GM18867 (cell line): Measurements from ENCODE around the gene GLDC.
A peak's percentile ranks its signal among the peaks of the same experiment; 100 is the strongest.
"Not testable (repeated sequence)": the region's sequence is repeated elsewhere in the genome, so short reads cannot be mapped to it uniquely, and the experiment has no call there.

ENCODE experiments used
- ATAC-seq: cut with Tn5 transposase; IDR thresholded peaks from one replicate; pipeline ENCODE4 v1.9.1; 2021; ENCODE audit warnings: mild to moderate bottlenecking, moderate library complexity; ENCODE audit not compliant: unreplicated experiment

The GLDC gene

GRCh38 chr9:6575324-6576034 is 70.0 kb downstream of the GLDC start:
- peak; percentile 95 for ATAC-seq

DNA sequence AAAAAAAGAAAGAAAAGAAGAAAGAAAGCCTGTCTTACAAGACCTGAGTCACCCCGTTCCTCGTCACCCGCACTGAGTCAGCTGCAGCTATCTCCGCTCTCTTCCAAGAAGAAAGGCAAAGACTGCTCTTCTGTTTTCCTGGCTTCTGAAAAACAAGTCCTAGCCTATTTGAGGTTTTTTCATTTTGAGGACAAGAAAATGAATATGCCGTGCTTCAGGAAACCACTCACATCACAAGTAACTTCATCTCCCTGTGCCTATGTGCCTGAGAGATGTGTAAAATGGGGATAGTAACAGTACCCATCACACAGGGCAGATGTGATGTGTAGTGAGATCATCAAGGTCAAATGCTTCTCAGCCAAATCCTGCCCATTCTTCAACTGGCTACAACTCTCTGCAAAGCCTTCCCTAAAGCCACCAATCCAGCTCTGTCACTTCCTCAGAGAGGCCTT is 78.4 kb downstream of the GLDC start:
- ATAC-seq = no peak

DNA sequence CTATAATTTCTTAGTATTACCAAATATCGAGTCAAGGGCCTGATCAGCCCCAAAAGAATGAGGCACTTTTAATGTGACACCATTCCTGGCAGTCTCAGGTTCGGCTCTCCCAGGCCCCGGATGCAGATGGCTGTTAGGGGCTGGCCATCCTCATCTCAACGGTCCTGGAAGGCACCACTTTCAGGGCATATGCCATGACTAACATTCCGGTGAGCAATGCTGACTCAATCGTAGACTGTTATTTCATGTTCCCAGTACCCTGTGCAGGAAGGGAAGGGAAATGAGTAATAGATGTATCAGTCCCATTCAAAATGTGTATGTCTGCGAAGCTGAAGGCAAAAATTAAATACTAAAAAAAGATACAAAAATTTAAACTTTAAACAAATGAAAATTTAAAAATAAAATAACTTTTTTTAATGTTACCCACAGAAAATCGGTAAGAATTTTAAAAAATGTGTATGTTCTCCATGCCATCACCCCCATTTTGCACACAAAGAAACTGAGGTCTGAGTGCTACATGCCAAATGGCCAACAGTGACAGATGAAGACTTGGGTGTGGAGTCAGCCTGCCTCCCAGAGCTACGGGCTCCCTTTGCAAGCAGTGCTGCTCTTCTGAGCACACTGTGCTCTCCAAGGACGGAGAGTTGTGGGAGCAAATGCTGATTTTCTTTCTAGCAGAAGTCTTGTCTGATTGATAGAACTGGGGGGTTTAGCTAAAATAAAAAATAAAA is 79.0 kb downstream of the GLDC start:
- no peak for ATAC-seq

DNA sequence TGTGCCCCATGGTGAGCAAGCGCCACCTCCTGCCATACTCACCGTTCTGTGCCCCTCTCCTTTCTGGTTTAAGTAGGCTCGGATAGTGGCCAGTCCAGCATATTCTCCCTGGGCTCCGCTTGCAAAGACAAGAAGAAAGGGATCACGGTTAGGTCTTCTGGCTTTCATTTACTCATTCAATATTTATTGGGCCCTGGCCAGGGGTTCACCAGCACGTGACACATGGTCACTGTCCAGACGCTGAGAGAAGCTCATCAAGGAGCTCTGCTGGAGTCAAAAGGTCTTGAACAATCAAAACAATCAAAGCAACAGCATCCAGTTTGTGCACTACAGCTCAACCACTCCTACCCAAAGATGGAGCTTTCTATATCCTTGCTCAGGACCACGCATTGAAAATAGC is 80.2 kb downstream of the GLDC start:
- ATAC-seq = no peak

DNA sequence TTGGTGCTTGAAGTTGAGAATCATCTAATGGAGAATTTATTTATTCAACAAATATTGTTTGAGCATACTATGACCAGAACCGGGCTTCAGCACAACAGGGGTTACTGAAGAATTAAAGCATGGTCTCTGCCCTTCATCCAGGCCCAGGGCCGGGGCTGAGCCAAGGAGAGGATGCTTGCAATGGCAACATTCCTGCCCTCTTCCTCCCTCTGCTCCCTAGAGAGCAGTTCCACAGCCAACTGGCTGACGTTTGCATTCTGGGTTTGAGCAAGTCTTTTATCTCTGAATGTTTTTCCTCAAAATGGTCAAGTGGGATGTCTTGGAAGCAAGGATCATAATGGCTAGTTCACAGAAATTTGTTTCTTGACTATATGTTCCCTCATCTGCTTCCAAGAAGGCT is 80.7 kb downstream of the GLDC start:
- ATAC-seq = no peak

- no peak for ATAC-seq
Observed at GRCh38 chr9:6564360-6564759, 81.2 kb downstream of the GLDC start.

- ATAC-seq = no peak
Observed at GRCh38 chr9:6562871-6563430, 82.6 kb downstream of the GLDC start.

DNA sequence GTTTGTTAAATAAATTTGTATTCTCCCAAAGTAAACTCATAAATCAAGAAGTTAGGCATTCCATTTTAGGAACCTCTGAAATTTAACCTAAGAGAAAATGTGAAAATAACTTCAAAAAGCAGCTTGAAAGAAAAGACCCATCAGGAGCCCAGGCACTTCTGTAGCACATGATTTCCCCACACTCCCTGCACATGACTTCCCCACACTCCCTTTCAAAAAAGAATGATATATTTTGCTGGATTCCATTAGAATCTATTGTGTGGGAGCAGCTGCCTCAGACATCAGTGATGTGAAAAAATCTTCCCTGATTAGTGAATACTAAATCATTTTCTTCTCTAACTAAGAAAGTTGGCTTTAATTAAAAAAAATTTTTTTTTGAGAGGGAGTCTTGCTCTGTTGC is 83.3 kb downstream of the GLDC start:
- no peak for ATAC-seq

DNA sequence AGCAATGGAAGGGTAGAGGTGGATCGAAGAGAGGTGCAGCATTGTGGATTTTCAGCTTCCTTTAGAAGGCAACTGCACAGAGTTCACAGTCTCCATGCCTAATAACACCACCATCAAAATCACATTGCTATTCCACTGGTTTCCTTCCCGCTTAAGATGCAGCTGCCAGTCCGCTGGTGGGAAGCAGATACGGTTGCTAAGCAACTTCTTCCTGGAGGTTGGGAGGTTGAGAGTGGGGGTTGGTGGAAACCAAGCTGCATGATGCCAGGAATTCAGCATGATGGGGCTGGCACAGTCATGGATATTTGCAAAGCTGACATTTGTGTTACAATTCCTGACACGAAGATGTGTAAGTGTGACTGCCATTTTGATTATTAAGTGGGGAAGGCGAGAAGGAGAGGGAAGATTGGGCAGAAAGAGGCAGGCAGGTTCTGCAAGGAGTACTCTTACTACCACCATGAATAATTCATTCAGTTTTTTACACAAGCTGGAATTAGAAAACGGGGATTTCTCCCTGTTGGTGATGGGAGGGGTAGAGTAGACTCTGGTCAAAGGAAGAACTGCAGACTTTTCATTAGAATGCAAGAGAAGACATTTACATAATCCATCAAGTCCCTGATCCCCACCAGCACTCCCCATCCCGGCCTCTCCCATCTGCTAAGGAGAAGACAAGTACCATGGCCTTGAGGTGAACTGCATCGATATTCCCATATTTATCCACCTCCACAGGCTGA is 87.5 kb downstream of the GLDC start:
- ATAC-seq = no peak

- ATAC-seq = no peak
Observed at GRCh38 chr9:6553866-6554265, 91.7 kb downstream of the GLDC start.

DNA sequence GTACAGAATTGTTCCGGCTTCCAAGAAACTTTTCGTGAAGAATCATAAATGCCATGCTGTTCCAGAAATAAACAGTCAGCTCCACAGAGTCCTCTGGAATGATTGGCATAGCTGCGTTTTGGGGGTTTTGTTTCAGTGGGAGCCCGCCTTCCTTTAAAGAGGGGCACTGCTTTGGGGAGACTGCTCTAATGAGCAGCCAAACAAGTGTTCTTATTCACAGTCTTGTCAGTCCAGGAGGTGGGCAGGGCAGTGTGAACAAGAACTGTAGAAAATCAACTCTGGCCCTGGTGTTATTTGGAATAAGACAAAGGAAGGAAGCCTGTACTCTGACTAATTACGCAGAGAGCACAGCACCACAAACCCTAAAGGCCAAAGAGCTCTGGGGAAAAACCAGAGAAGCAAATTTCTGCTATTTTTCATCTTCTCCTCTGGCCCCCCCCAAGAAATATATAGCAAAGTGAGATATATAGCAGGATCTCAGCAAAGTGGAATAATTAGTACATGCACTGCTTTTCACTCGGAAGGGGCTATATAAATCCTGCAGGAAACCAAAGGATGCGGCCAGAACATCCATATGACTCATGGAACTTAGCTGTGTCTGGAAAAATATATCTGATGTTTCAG is 92.9 kb downstream of the GLDC start:
- ATAC-seq = no peak

DNA sequence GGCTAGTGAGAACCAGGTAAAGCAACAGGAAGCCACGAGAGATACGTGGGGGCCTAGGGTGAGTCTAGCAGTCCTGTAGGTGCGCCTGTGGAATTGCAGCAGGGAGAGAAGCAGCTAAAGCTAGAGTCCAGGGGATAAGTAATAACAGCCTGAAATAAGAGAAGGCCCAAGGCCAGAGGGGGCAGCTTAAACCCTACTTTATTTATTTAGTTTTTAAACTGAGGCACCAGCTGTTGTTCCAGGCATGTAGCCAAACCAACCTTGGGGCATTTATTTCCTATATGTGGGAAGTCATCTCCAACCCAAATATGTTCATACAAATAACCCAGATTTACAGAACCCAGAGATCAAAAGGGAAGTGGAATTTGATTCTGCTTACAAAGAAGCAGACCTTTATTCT is 93.5 kb downstream of the GLDC start:
- no peak for ATAC-seq

GRCh38 chr9:6551136-6551535 is 94.4 kb downstream of the GLDC start:
- ATAC-seq = no peak

- ATAC-seq = no peak
Observed at GRCh38 chr9:6549106-6549800, 96.3 kb downstream of the GLDC start.

GRCh38 chr9:6545017-6545691 is 100.4 kb downstream of the GLDC start:
- no peak for ATAC-seq

GRCh38 chr9:6543204-6543603 is 102.3 kb downstream of the GLDC start:
- no peak for ATAC-seq

GRCh38 chr9:6542617-6543016 is 102.9 kb downstream of the GLDC start:
- ATAC-seq = not testable (repeated sequence)

GRCh38 chr9:6538666-6539071 is 106.9 kb downstream of the GLDC start:
- ATAC-seq = no peak

- no peak for ATAC-seq
Observed at GRCh38 chr9:6535594-6535993, 109.9 kb downstream of the GLDC start.
